Gastroesophageal sphincter (tissue), 4 donors: ENCODE measurements around the gene PRDM16. TPM values are rescaled to one million over a fixed set of nuclear protein-coding genes. Genes with fewer than 3 reads are reported as not detected.

ENCODE experiments used
- ATAC-seq: fragments of 150-250 bp; one replicate; pipeline ENCODE4 v1.9.1; 2016; ENCODE audit warnings: mild to moderate bottlenecking, moderate library complexity
- H3K27ac ChIP-seq, 4 donors: fragments of 200-600 bp; sonication (generic) in 3 of 4; 1 replicate in 3 of 4; 2 replicates in 1 of 4; pipeline ENCODE4 v1.5.1; 2016 to 2019
- H3K27me3 ChIP-seq: fragments of 200-600 bp; sonication (generic); one replicate; pipeline ENCODE4 v1.5.1; 2019
- H3K36me3 ChIP-seq, 2 donors: fragments of 200-600 bp; sonication (generic); one replicate each; pipeline ENCODE4 v1.5.1; 2019; ENCODE audit warnings: control low read depth in 1 of 2
- H3K4me1 ChIP-seq, 3 donors: fragments of 200-600 bp; sonication (generic); 1 replicate in 2 of 3; 2 replicates in 1 of 3; pipeline ENCODE4 v1.5.1; 2016 to 2019; ENCODE audit warnings: control low read depth in 2 of 3
- H3K4me3 ChIP-seq, 2 donors: fragments of 200-600 bp; sonication (generic); one replicate each; pipeline ENCODE4 v1.5.1; 2019; ENCODE audit warnings: mild to moderate bottlenecking in 1 of 2, moderate library complexity in 1 of 2
- H3K9me3 ChIP-seq, 3 donors: fragments of 200-600 bp; sonication (generic); one replicate each; pipeline ENCODE4 v1.5.1; 2017 to 2019; ENCODE audit warnings: control low read depth in 2 of 3
- CTCF ChIP-seq, 4 experiments: fragments of 200-600 bp in 2 of 4; fragments of 450-650 bp in 2 of 4; sonication (generic) in 1 of 4; IDR thresholded peaks; one replicate each; pipeline ENCODE4 v1.5.1; 2017 to 2019; ENCODE audit warnings: antibody characterized with exemption in 4 of 4, mild to moderate bottlenecking in 2 of 4, moderate library complexity in 2 of 4
- EP300 ChIP-seq: sonication (generic); formaldehyde crosslinking; IDR thresholded peaks from one replicate; pipeline ENCODE4 v1.6.1; 2017; ENCODE audit warnings: antibody characterized with exemption, mild to moderate bottlenecking
- POLR2A ChIP-seq, 2 donors: fragments of 450-650 bp; IDR thresholded peaks; one replicate each; pipeline ENCODE4 v1.6.1; 2017; ENCODE audit warnings: antibody characterized with exemption in 2 of 2, mild to moderate bottlenecking in 2 of 2, moderate library complexity in 1 of 2
- POLR2AphosphoS5 ChIP-seq: sonication (generic); formaldehyde crosslinking; IDR thresholded peaks from one replicate; pipeline ENCODE4 v1.6.1; 2017; ENCODE audit warnings: antibody characterized with exemption
- WGBS, 2 donors: methylation state at CpG; one replicate each; pipeline ENCODE4 v1.1.5; 2018; ENCODE audit warnings: low coverage in 1 of 2; 5-methylcytosine and 5-hydroxymethylcytosine counted together
- total RNA-seq, 4 donors: library from RNA; depleted of rRNA; stranded (reverse); fragments of >200 nt; gene quantifications; one replicate each; pipeline ENCODE4 v1.1.0, GENCODE V29; 2016

The PRDM16 gene
- total RNA-seq, 4 donors from 2014 or later: 1.1 to 3.4 (median 1.6) TPM

GRCh38 chr1:3292868-3293562, 224.0 kb downstream of the PRDM16 start:
- Histone ChIP-seq H3K27ac (no peak overlapping the region), H3K27me3 (peaks cover 38% of the 10 kb centered on the region), H3K9me3 (no peaks in the 10 kb centered on the region), H3K4me1 (no peaks in the 10 kb centered on the region), H3K4me3 (no peak overlapping the region), H3K36me3 (no peaks in the 10 kb centered on the region)
- WGBS, 2 donors: 76 to 94% methylated on average over 6 to 13 of the region's 26 CpGs
- no peak for TF ChIP-seq POLR2A (IDR thresholded peaks at IDR 0.05)
- no peak for TF ChIP-seq CTCF (IDR thresholded peaks at IDR 0.05)
- no peak for TF ChIP-seq EP300
- no peak for TF ChIP-seq POLR2AphosphoS5
- ATAC-seq: no peak

GRCh38 chr1:3293563-3294080, 224.6 kb downstream of the PRDM16 start:
- Histone ChIP-seq H3K4me1 (no peaks in the 10 kb centered on the region), H3K36me3 (no peaks in the 10 kb centered on the region), H3K4me3 (no peak overlapping the region), H3K27ac (no peak overlapping the region), H3K9me3 (no peaks in the 10 kb centered on the region), H3K27me3 (peaks cover 38% of the 10 kb centered on the region)
- no peak for TF ChIP-seq POLR2A (IDR thresholded peaks at IDR 0.05)
- no peak for TF ChIP-seq CTCF (IDR thresholded peaks at IDR 0.05)
- TF ChIP-seq POLR2AphosphoS5: no peak
- no peak for TF ChIP-seq EP300
- WGBS, 2 donors: 74 to 90% methylated on average over 4 of the region's 23 CpGs
- no peak for ATAC-seq

GRCh38 chr1:3294450-3294849, 225.4 kb downstream of the PRDM16 start:
- Histone ChIP-seq H3K36me3 (no peaks in the 10 kb centered on the region), H3K27ac (no peak overlapping the region), H3K9me3 (no peaks in the 10 kb centered on the region), H3K4me3 (no peak overlapping the region), H3K4me1 (no peaks in the 10 kb centered on the region), H3K27me3 (peaks cover 30% of the 10 kb centered on the region)
- TF ChIP-seq POLR2AphosphoS5: no peak
- TF ChIP-seq CTCF (IDR thresholded peaks at IDR 0.05): no peak
- no peak for ATAC-seq
- WGBS, 2 donors: 83 to 100% methylated on average over 1 to 7 of the region's 13 CpGs

GRCh38 chr1:3295846-3296245, 226.8 kb downstream of the PRDM16 start:
- TF ChIP-seq POLR2AphosphoS5 (no peak), CTCF (IDR thresholded peaks at IDR 0.05) (no peak), POLR2A (IDR thresholded peaks at IDR 0.05) (no peak), EP300 (no peak)
- peaks cover 28% of the 10 kb centered on the region for H3K27me3 ChIP-seq

GRCh38 chr1:3296326-3296725, 227.3 kb downstream of the PRDM16 start:
- no peaks in the 10 kb centered on the region for H3K9me3 ChIP-seq
- no peaks in the 10 kb centered on the region for H3K4me1 ChIP-seq
- peaks cover 28% of the 10 kb centered on the region for H3K27me3 ChIP-seq
- H3K36me3 ChIP-seq: no peaks in the 10 kb centered on the region
- WGBS, 2 donors: 25 to 60% methylated on average over 1 to 3 of the region's 11 CpGs
- H3K4me3 ChIP-seq: no peak overlapping the region
- no peak overlapping the region for H3K27ac ChIP-seq
- ATAC-seq: no peak
- TF ChIP-seq POLR2A (IDR thresholded peaks at IDR 0.05) (no peak), CTCF (IDR thresholded peaks at IDR 0.05) (no peak), EP300 (no peak), POLR2AphosphoS5 (no peak)

More at GRCh38 chr1:3295846-3296245, 226.8 kb downstream of the PRDM16 start:
- WGBS, 2 donors: 100% methylated on average over 3 of the region's 12 CpGs; no CpG with 5 or more reads in 1 of the 2 donors
- no peak overlapping the region for H3K27ac ChIP-seq
- no peak for ATAC-seq
- no peak overlapping the region for H3K4me3 ChIP-seq
- H3K36me3 ChIP-seq: no peaks in the 10 kb centered on the region
- H3K9me3 ChIP-seq: no peaks in the 10 kb centered on the region
- no peaks in the 10 kb centered on the region for H3K4me1 ChIP-seq
